Measurements from ENCODE around the gene TMEM135. TPM values are rescaled to one million over a fixed set of nuclear protein-coding genes. Genes with fewer than 3 reads are reported as not detected.

TMEM135 gene
- total RNA-seq, 1 donor from 2014 or later = 22.3 TPM

GRCh38 chr11:87358461-87358860 is 320.7 kb downstream of the TMEM135 start:
- intact Hi-C loops (cut with DNase I) = loop anchor here (10.0 kb wide), 1 partner anchor 56 kb away; no protein-coding TSS in a partner anchor
- no peak for ATAC-seq
- H3K27ac ChIP-seq = no peak overlapping the region

DNA sequence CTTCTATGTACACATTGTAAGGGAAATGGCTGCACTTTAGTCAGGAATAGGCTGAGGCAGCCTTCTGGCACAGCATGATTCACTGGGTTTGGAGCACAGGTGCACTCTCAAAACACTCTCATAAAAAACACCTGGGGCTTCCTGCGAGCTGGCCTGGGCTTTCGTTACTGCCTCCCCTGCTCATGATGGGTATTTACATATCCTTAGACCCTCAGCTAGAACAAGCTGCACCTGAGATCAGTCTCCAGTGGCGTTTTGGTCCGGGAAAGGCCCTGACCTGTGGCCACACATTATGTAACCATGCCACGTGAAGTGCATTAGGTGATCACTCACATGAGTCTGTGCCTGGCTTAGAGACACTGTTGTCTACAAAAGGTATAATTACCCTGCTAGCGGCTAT is 321.7 kb downstream of the TMEM135 start:
- Histone ChIP-seq H3K27ac (no peak overlapping the region), H3K36me3 (no peaks in the 10 kb centered on the region), H3K27me3 (ENCODE audit: low read depth) (no peaks in the 10 kb centered on the region), H3K4me3 (no peak overlapping the region), H3K4me1 (no peaks in the 10 kb centered on the region), H3K9me3 (no peaks in the 10 kb centered on the region)
- intact Hi-C loops (cut with DNase I) = loop anchor here (10.0 kb wide), 1 partner anchor 55 kb away; no protein-coding TSS in a partner anchor
- no peak for TF ChIP-seq CTCF (IDR thresholded peaks at IDR 0.05)
- DNase-seq (no peak), ATAC-seq (no peak)

More at GRCh38 chr11:87358461-87358860, 320.7 kb downstream of the TMEM135 start:
- H3K36me3 ChIP-seq = no peaks in the 10 kb centered on the region
- H3K9me3 ChIP-seq = no peaks in the 10 kb centered on the region
- H3K27me3 ChIP-seq (ENCODE audit: low read depth) = no peaks in the 10 kb centered on the region
- DNase-seq = no peak
- H3K4me3 ChIP-seq = no peak overlapping the region
- H3K4me1 ChIP-seq = peaks cover 7% of the 10 kb centered on the region
- TF ChIP-seq CTCF (IDR thresholded peaks at IDR 0.05) = no peak

DNA sequence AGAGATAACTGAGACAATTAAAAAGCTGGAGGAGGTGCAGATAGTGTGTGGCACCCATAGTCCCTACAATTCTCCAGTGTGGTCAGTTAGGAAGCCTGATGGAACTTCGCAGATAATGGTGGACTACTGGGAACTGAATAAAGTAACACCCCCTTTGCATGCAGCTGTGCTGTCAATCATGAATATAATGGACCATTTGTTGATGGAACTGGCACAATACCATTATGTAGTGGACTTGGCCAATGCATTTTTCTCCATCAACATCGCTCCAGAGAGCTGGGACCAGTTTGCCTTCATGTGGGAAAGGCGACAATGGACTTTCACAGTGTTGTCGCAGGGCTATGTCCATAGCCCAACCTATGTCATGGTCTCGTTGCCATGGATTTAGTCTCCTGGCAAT is 324.2 kb downstream of the TMEM135 start:
- TF ChIP-seq CTCF (IDR thresholded peaks at IDR 0.05) = no peak

GRCh38 chr11:87366346-87366745 is 328.6 kb downstream of the TMEM135 start:
- Histone ChIP-seq H3K36me3 (no peaks in the 10 kb centered on the region), H3K4me1 (no peaks in the 10 kb centered on the region), H3K4me3 (no peak overlapping the region), H3K9me3 (no peaks in the 10 kb centered on the region), H3K27ac (no peak overlapping the region), H3K27me3 (ENCODE audit: low read depth) (no peaks in the 10 kb centered on the region)
- intact Hi-C loops (cut with DNase I) = no loop called here
- DNase-seq (no peak), ATAC-seq (no peak)
- no peak for TF ChIP-seq CTCF (IDR thresholded peaks at IDR 0.05)

More for the DNA sequence above, 324.2 kb downstream of the TMEM135 start:
- Histone ChIP-seq H3K4me1 (no peaks in the 10 kb centered on the region), H3K4me3 (no peak overlapping the region), H3K9me3 (no peaks in the 10 kb centered on the region), H3K27ac (no peak overlapping the region), H3K36me3 (no peaks in the 10 kb centered on the region), H3K27me3 (ENCODE audit: low read depth) (no peaks in the 10 kb centered on the region)
- intact Hi-C loops (cut with DNase I) = no loop called here
- DNase-seq = no peak
- no peak for ATAC-seq

GRCh38 chr11:87366763-87367405 is 329.1 kb downstream of the TMEM135 start:
- H3K4me1 ChIP-seq = no peaks in the 10 kb centered on the region
- no peaks in the 10 kb centered on the region for H3K36me3 ChIP-seq
- H3K4me3 ChIP-seq = no peak overlapping the region
- ATAC-seq = no peak
- intact Hi-C loops (cut with DNase I) = no loop called here
- H3K9me3 ChIP-seq = no peaks in the 10 kb centered on the region
- no peak for TF ChIP-seq CTCF (IDR thresholded peaks at IDR 0.05)
- no peak overlapping the region for H3K27ac ChIP-seq
- no peaks in the 10 kb centered on the region for H3K27me3 ChIP-seq (ENCODE audit: low read depth)
- no peak for DNase-seq
